ENCODE results near the gene PAIP2B.

DNA sequence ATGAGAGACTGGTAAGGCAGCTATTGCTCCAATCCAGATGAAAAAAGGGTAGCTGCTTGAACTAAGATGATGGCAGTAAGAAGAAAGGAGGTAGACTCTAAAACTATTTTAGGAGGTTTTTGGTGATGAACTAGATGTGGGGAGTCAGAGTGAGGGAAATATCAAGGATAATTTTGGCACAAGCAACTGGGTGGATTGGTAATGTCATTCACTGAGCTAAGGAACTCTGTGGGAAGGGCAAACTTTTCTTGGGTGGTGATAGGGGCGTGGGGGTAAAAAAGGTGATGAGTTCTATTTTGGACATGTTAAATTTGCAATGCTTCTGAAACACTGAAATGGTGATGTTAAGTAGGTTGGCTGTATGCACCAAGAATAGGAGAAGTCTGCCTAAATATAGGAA, 19.3 kb downstream of the PAIP2B start:
- no peak for TF ChIP-seq PRDM1 (tag by site-specific recombination; IDR thresholded peaks at IDR 0.05)
- TF ChIP-seq, protein P1, sequence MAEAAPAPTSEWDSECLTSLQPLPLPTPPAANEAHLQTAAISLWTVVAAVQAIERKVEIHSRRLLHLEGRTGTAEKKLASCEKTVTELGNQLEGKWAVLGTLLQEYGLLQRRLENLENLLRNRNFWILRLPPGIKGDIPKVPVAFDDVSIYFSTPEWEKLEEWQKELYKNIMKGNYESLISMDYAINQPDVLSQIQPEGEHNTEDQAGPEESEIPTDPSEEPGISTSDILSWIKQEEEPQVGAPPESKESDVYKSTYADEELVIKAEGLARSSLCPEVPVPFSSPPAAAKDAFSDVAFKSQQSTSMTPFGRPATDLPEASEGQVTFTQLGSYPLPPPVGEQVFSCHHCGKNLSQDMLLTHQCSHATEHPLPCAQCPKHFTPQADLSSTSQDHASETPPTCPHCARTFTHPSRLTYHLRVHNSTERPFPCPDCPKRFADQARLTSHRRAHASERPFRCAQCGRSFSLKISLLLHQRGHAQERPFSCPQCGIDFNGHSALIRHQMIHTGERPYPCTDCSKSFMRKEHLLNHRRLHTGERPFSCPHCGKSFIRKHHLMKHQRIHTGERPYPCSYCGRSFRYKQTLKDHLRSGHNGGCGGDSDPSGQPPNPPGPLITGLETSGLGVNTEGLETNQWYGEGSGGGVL (tag by site-specific recombination; IDR thresholded peaks at IDR 0.05), result no peak
- TF ChIP-seq WT1 (tag by site-specific recombination; IDR thresholded peaks at IDR 0.05), result no peak
- no peak for TF ChIP-seq PRDM10 (tag by site-specific recombination; IDR thresholded peaks at IDR 0.05)
- TF ChIP-seq, protein P2, sequence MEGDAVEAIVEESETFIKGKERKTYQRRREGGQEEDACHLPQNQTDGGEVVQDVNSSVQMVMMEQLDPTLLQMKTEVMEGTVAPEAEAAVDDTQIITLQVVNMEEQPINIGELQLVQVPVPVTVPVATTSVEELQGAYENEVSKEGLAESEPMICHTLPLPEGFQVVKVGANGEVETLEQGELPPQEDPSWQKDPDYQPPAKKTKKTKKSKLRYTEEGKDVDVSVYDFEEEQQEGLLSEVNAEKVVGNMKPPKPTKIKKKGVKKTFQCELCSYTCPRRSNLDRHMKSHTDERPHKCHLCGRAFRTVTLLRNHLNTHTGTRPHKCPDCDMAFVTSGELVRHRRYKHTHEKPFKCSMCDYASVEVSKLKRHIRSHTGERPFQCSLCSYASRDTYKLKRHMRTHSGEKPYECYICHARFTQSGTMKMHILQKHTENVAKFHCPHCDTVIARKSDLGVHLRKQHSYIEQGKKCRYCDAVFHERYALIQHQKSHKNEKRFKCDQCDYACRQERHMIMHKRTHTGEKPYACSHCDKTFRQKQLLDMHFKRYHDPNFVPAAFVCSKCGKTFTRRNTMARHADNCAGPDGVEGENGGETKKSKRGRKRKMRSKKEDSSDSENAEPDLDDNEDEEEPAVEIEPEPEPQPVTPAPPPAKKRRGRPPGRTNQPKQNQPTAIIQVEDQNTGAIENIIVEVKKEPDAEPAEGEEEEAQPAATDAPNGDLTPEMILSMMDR (tag by site-specific recombination; IDR thresholded peaks at IDR 0.05), result no peak
- no peak for TF ChIP-seq ZNF274 (IDR thresholded peaks at IDR 0.05; ENCODE audit: low read length)
- no peak for TF ChIP-seq ZNF274 (tag by site-specific recombination; IDR thresholded peaks at IDR 0.05; ENCODE audit: borderline replicate concordance)
- no peak for TF ChIP-seq ZNF791 (tag by site-specific recombination; IDR thresholded peaks at IDR 0.05)
- no peak for TF ChIP-seq ELK4 (IDR thresholded peaks at IDR 0.05; ENCODE audit: borderline replicate concordance, low read depth, low read length)
- no peak for TF ChIP-seq ZNF132 (tag by site-specific recombination; IDR thresholded peaks at IDR 0.05; ENCODE audit: borderline replicate concordance)
- no peak for TF ChIP-seq YY1 (tag by site-specific recombination; IDR thresholded peaks at IDR 0.05)
- no peak for TF ChIP-seq ZNF280C (tag by site-specific recombination; IDR thresholded peaks at IDR 0.05)

Data from HEK293 (cell line).